Measurements from ENCODE around the gene ATP5PB.

Gene ATP5PB

GRCh38 chr1:111509997-111510375 lies 60.7 kb downstream of the ATP5PB start:
- no peak for DNase-seq

- DNase-seq, result no peak
These were observed 62.1 kb downstream of the ATP5PB start for GRCh38 chr1:111511370-111511769.
